Activated CD8-positive, alpha-beta T cell treated with anti-CD3 and anti-CD28 coated beads for 36 hours (primary cell): ENCODE data around the gene STXBP3. TPM values are rescaled to one million over a fixed set of nuclear protein-coding genes. Genes with fewer than 3 reads are reported as not detected.

ENCODE experiments used
- ATAC-seq: fragments of 200-7000 bp; cut with Tn5 transposase; one replicate; pipeline ENCODE4 v1.10.0; 2021; ENCODE audit warnings: mild to moderate bottlenecking, moderate library complexity
- CTCF ChIA-PET: fragments of 350-600 bp; sonication (Branson Sonifier 250); formaldehyde crosslinking; loops from one replicate; lab custom pipeline; 2021; ENCODE audit warnings: antibody characterized with exemption; lab: Charles Lee
- POLR2A ChIA-PET: fragments of 350-600 bp; sonication (Branson Sonifier 250); formaldehyde crosslinking; loops from one replicate; lab custom pipeline; 2021; ENCODE audit warnings: antibody characterized with exemption; lab: Charles Lee
- DNase-seq: peaks from one replicate; pipeline ENCODE4 v3.0.0-alpha.2; 2020
- H3K27ac Mint-ChIP-seq: one replicate; pipeline ENCODE4 v1.8.0; 2021; ENCODE audit warnings: mild to moderate bottlenecking, mixed read lengths
- H3K27me3 Mint-ChIP-seq: one replicate; pipeline ENCODE4 v1.8.0; 2021; ENCODE audit warnings: mixed read lengths
- H3K36me3 Mint-ChIP-seq: one replicate; pipeline ENCODE4 v1.8.0; 2021; ENCODE audit warnings: low read depth, mixed read lengths
- H3K4me1 Mint-ChIP-seq: one replicate; pipeline ENCODE4 v1.8.0; 2021; ENCODE audit warnings: low read depth, mixed read lengths
- H3K4me3 Mint-ChIP-seq: one replicate; pipeline ENCODE4 v1.8.0; 2021; ENCODE audit warnings: mild to moderate bottlenecking, moderate library complexity, mixed read lengths
- H3K9me3 Mint-ChIP-seq: one replicate; pipeline ENCODE4 v1.8.0; 2021; ENCODE audit warnings: mixed read lengths
- CTCF ChIP-seq: fragments of 200-600 bp; IDR thresholded peaks from one replicate; pipeline ENCODE4 v1.8.0; 2022; ENCODE audit warnings: antibody characterized with exemption, mild to moderate bottlenecking
- intact Hi-C: fragments of 100-400 bp; cut with micrococcal nuclease; formaldehyde crosslinking; loops from one replicate; pipeline ENCODE4 v1.10.0; 2022
- total RNA-seq, 2 experiments: library from RNA; stranded (reverse); gene quantifications; one replicate each; pipeline ENCODE4 v1.2.3, GENCODE V29; 2021

Gene STXBP3
- total RNA-seq, 2 experiments from 2014 or later, result 34.4 to 38.3 TPM

GRCh38 chr1:108703939-108704338, 42.5 kb upstream of the STXBP3 start:
- POLR2A ChIA-PET, result interaction anchor here (1.4 to 4.0 kb wide), 5 partner anchors 10 to 58 kb away, joined by 4 to 32 read pairs (median 7); partner anchors contain the start of gene PRPF38B
- CTCF ChIA-PET, result interaction anchor here (1.2 to 4.3 kb wide), 2 partner anchors 10 to 143 kb away, joined by 3 to 21 read pairs; partner anchors contain the start of gene PRPF38B
- intact Hi-C loops, result no loop called here
- DNase-seq, result peak; percentile 48
- Mint-ChIP-seq H3K4me1 (peaks cover 52% of the 10 kb centered on the region), H3K9me3 (no peaks in the 10 kb centered on the region), H3K27me3 (no peaks in the 10 kb centered on the region), H3K4me3 (peak overlapping the region; percentile 46), H3K36me3 (peaks cover 34% of the 10 kb centered on the region), H3K27ac (peak overlapping the region; percentile 89)
- peak; percentile 81 for ATAC-seq
- TF ChIP-seq CTCF, result no peak

- TF ChIP-seq CTCF, result no peak
- intact Hi-C loops, result no loop called here
- Mint-ChIP-seq H3K4me1 (peaks cover 50% of the 10 kb centered on the region), H3K36me3 (peaks cover 28% of the 10 kb centered on the region), H3K9me3 (no peaks in the 10 kb centered on the region), H3K27me3 (no peaks in the 10 kb centered on the region), H3K27ac (peak overlapping the region; percentile 89), H3K4me3 (no peak overlapping the region)
- peak; percentile 30 for DNase-seq
- POLR2A ChIA-PET, result interaction anchor here (0.9 to 4.0 kb wide), 5 partner anchors 12 to 57 kb away, joined by 3 to 32 read pairs (median 7); partner anchors contain the start of gene PRPF38B
- ATAC-seq, result no peak
- CTCF ChIA-PET, result interaction anchor here (0.9 to 4.3 kb wide), 2 partner anchors 11 to 44 kb away, joined by 3 to 21 read pairs; partner anchors contain the start of genes HENMT1 and PRPF38B
These were observed 42.0 kb upstream of the STXBP3 start for GRCh38 chr1:108704496-108704895.

- H3K9me3 Mint-ChIP-seq, result no peaks in the 10 kb centered on the region
- no peak overlapping the region for H3K27ac Mint-ChIP-seq
- no peak for DNase-seq
- H3K4me3 Mint-ChIP-seq, result no peak overlapping the region
- ATAC-seq, result no peak
- peaks cover 34% of the 10 kb centered on the region for H3K4me1 Mint-ChIP-seq
- H3K36me3 Mint-ChIP-seq, result peaks cover 9% of the 10 kb centered on the region
- ChIA-PET POLR2A (interaction anchor here (1.0 kb wide), 1 partner anchor 9 kb away, joined by 3 read pairs; no protein-coding TSS in a partner anchor), CTCF (no interaction called here)
- TF ChIP-seq CTCF, result no peak
- intact Hi-C loops, result no loop called here
- H3K27me3 Mint-ChIP-seq, result no peaks in the 10 kb centered on the region
These were observed 39.8 kb upstream of the STXBP3 start for GRCh38 chr1:108706643-108707042.

GRCh38 chr1:108708691-108709660, 37.5 kb upstream of the STXBP3 start:
- H3K9me3 Mint-ChIP-seq, result no peaks in the 10 kb centered on the region
- peaks cover 2% of the 10 kb centered on the region for H3K27me3 Mint-ChIP-seq
- H3K4me1 Mint-ChIP-seq, result peaks cover 20% of the 10 kb centered on the region
- DNase-seq (peak; percentile 85), ATAC-seq (peak; percentile 85)
- POLR2A ChIA-PET, result interaction anchor here (1.0 to 1.4 kb wide), 4 partner anchors 14 to 18 kb away, joined by 3 to 5 read pairs (median 5); partner anchors contain the start of gene PRPF38B
- intact Hi-C loops, result no loop called here
- no peak overlapping the region for H3K27ac Mint-ChIP-seq
- CTCF ChIA-PET, result interaction anchor here (0.6 to 2.5 kb wide), 21 partner anchors 8 to 196 kb away, joined by 3 to 12 read pairs (median 4); partner anchors contain the start of genes EEIG2 and PRPF38B
- no peak overlapping the region for H3K4me3 Mint-ChIP-seq
- H3K36me3 Mint-ChIP-seq, result no peaks in the 10 kb centered on the region
- TF ChIP-seq CTCF, result peak; percentile 68
